NCI-H2196 treated with DMSO at 0.1 percent for 48 hours (cell line): ENCODE results near the gene PFKFB4.

ENCODE experiments used
- DNase-seq: peaks from one replicate; lab custom pipeline; 2025; ENCODE audit not compliant: unreplicated experiment; lab: John Stamatoyannopoulos, UW

Gene PFKFB4

GRCh38 chr3:48556796-48557626, at the start of gene PFKFB4:
TSS of gene PFKFB4 (minus strand) at chr3:48556803. CDS start at chr3:48556777, 26 bp downstream.
- peak; percentile 94 for DNase-seq

GRCh38 chr3:48601622-48601994, 45.0 kb upstream of the PFKFB4 start:
- no peak for DNase-seq

- no peak for DNase-seq
These were observed 44.4 kb upstream of the PFKFB4 start for GRCh38 chr3:48600711-48601621.

GRCh38 chr3:48599509-48600285, 43.1 kb upstream of the PFKFB4 start:
- DNase-seq: no peak

GRCh38 chr3:48599077-48599501, 42.5 kb upstream of the PFKFB4 start:
- DNase-seq: no peak

GRCh38 chr3:48598323-48599076, 41.9 kb upstream of the PFKFB4 start:
- DNase-seq: no peak

GRCh38 chr3:48597408-48597800, 40.8 kb upstream of the PFKFB4 start:
- no peak for DNase-seq

GRCh38 chr3:48596676-48597407, 40.2 kb upstream of the PFKFB4 start:
- DNase-seq: no peak

GRCh38 chr3:48596157-48596556, 39.6 kb upstream of the PFKFB4 start:
- no peak for DNase-seq

- DNase-seq: no peak
These were observed 39.0 kb upstream of the PFKFB4 start for GRCh38 chr3:48595526-48596121.

GRCh38 chr3:48595075-48595525, 38.5 kb upstream of the PFKFB4 start, which contains the start of gene COL7A1:
TSS of gene COL7A1 (minus strand) at chr3:48595329. CDS start at chr3:48595159, 170 bp downstream.
- no peak for DNase-seq

- no peak for DNase-seq
These were observed 37.9 kb upstream of the PFKFB4 start for GRCh38 chr3:48594417-48595049.

- DNase-seq: no peak
These were observed 36.7 kb upstream of the PFKFB4 start for GRCh38 chr3:48593337-48593736.

GRCh38 chr3:48592519-48593087, 36.0 kb upstream of the PFKFB4 start:
- no peak for DNase-seq

GRCh38 chr3:48591886-48592518, 35.4 kb upstream of the PFKFB4 start:
- DNase-seq: no peak

- no peak for DNase-seq
These were observed 34.8 kb upstream of the PFKFB4 start for GRCh38 chr3:48591436-48591835.

GRCh38 chr3:48588230-48588629, 31.6 kb upstream of the PFKFB4 start:
- DNase-seq: no peak

GRCh38 chr3:48587686-48588085, 31.1 kb upstream of the PFKFB4 start:
- DNase-seq: no peak
